ENCODE data around the gene ANKRD24.

DNA sequence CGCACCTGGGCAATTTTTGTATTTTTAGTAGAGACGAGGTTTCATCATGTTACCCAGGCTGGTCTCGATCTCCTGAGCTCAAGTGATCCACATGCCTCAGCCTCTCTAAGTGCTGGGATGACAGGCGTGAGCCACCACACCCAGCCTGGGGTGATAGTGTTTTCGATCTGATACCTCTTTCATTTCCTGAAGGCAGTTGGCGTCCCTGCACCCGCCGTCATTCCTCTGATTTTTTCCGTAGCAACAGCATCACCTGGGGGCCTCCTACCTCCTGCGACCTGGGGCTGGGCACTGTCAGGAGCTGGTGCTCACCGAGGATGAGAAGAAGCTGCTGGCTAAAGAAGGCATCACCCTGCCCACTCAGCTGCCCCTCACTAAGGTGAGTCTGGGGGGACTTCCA lies 18.2 kb upstream of the ANKRD24 start:
- TF ChIP-seq, protein P1, sequence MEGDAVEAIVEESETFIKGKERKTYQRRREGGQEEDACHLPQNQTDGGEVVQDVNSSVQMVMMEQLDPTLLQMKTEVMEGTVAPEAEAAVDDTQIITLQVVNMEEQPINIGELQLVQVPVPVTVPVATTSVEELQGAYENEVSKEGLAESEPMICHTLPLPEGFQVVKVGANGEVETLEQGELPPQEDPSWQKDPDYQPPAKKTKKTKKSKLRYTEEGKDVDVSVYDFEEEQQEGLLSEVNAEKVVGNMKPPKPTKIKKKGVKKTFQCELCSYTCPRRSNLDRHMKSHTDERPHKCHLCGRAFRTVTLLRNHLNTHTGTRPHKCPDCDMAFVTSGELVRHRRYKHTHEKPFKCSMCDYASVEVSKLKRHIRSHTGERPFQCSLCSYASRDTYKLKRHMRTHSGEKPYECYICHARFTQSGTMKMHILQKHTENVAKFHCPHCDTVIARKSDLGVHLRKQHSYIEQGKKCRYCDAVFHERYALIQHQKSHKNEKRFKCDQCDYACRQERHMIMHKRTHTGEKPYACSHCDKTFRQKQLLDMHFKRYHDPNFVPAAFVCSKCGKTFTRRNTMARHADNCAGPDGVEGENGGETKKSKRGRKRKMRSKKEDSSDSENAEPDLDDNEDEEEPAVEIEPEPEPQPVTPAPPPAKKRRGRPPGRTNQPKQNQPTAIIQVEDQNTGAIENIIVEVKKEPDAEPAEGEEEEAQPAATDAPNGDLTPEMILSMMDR (IDR thresholded peaks at IDR 0.05; ENCODE audit: poor library complexity, severe bottlenecking) = no peak
- TF ChIP-seq EZH2 (IDR thresholded peaks at IDR 0.05; ENCODE audit: borderline replicate concordance, insufficient read depth, low read length, poor library complexity, severe bottlenecking) (no peak), RAD21 (conservative IDR thresholded peaks at IDR 0.05) (no peak), SMC3 (conservative IDR thresholded peaks at IDR 0.05; ENCODE audit: poor library complexity) (no peak), TAF1 (IDR thresholded peaks at IDR 0.05; ENCODE audit: low read depth) (no peak)
- TF ChIP-seq, protein P2, sequence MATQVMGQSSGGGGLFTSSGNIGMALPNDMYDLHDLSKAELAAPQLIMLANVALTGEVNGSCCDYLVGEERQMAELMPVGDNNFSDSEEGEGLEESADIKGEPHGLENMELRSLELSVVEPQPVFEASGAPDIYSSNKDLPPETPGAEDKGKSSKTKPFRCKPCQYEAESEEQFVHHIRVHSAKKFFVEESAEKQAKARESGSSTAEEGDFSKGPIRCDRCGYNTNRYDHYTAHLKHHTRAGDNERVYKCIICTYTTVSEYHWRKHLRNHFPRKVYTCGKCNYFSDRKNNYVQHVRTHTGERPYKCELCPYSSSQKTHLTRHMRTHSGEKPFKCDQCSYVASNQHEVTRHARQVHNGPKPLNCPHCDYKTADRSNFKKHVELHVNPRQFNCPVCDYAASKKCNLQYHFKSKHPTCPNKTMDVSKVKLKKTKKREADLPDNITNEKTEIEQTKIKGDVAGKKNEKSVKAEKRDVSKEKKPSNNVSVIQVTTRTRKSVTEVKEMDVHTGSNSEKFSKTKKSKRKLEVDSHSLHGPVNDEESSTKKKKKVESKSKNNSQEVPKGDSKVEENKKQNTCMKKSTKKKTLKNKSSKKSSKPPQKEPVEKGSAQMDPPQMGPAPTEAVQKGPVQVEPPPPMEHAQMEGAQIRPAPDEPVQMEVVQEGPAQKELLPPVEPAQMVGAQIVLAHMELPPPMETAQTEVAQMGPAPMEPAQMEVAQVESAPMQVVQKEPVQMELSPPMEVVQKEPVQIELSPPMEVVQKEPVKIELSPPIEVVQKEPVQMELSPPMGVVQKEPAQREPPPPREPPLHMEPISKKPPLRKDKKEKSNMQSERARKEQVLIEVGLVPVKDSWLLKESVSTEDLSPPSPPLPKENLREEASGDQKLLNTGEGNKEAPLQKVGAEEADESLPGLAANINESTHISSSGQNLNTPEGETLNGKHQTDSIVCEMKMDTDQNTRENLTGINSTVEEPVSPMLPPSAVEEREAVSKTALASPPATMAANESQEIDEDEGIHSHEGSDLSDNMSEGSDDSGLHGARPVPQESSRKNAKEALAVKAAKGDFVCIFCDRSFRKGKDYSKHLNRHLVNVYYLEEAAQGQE (IDR thresholded peaks at IDR 0.05; ENCODE audit: borderline replicate concordance) = no peak
